Osteoblast (primary cell): ENCODE measurements around the gene ILF2. TPM values are rescaled to one million over a fixed set of nuclear protein-coding genes. Genes with fewer than 3 reads are reported as not detected.

Source experiments
- DNase-seq: peaks from one replicate; pipeline ENCODE4 v3.0.0; 2011; ENCODE audit warnings: low spot score, mixed read lengths; ENCODE audit not compliant: insufficient read length; ENCODE audit errors: missing footprints
- H2AFZ ChIP-seq: 2 replicates; pipeline ENCODE4 v1.6.0; 2011; ENCODE audit warnings: mild to moderate bottlenecking, low read length
- H3K27ac ChIP-seq: 2 replicates; pipeline ENCODE4 v1.5.1; 2011; ENCODE audit warnings: mild to moderate bottlenecking, low read depth, low read length, moderate library complexity
- H3K27me3 ChIP-seq: 2 replicates; pipeline ENCODE4 v1.6.0; 2012; ENCODE audit warnings: mild to moderate bottlenecking, control low read depth, inconsistent platforms, low read length, moderate library complexity; ENCODE audit not compliant: insufficient read depth
- H3K36me3 ChIP-seq: 2 replicates; pipeline ENCODE4 v1.5.1; 2011; ENCODE audit warnings: mild to moderate bottlenecking, low read length, control low read depth, moderate library complexity; ENCODE audit not compliant: insufficient read depth
- H3K4me1 ChIP-seq: 2 replicates; pipeline ENCODE4 v1.5.1; 2011; ENCODE audit warnings: mild to moderate bottlenecking, low read length, control low read depth, moderate library complexity; ENCODE audit not compliant: insufficient read depth
- H3K4me2 ChIP-seq: 2 replicates; pipeline ENCODE4 v1.6.0; 2011; ENCODE audit warnings: mild to moderate bottlenecking, low read length; ENCODE audit not compliant: insufficient read depth
- H3K4me3 ChIP-seq: fragments of 200-600 bp; sonication (generic); 3 replicates; pipeline ENCODE4 v1.5.1; 2012; ENCODE audit warnings: mild to moderate bottlenecking, low read length, inconsistent platforms; ENCODE audit not compliant: insufficient read depth
- H3K79me2 ChIP-seq: 2 replicates; pipeline ENCODE4 v1.6.0; 2012; ENCODE audit warnings: mild to moderate bottlenecking, low read length, control low read depth, inconsistent platforms; ENCODE audit not compliant: insufficient read depth
- H3K9me3 ChIP-seq: 2 replicates; pipeline ENCODE4 v1.5.1; 2011; ENCODE audit warnings: low read depth, low read length, control low read depth
- H4K20me1 ChIP-seq: 2 replicates; pipeline ENCODE4 v1.6.0; 2012; ENCODE audit warnings: mild to moderate bottlenecking, low read length, control low read depth; ENCODE audit not compliant: insufficient read depth
- CTCF ChIP-seq: IDR thresholded peaks from 2 replicates; pipeline ENCODE4 v1.5.1; 2011; ENCODE audit warnings: mild to moderate bottlenecking, low read depth, low read length, moderate library complexity; ENCODE audit errors: extremely low read depth
- total RNA-seq: library from RNA; depleted of rRNA; stranded (reverse); fragments of >200 nt; gene quantifications from 2 replicates; pipeline ENCODE4 v1.2.3, GENCODE V29; 2012

Gene ILF2
- total RNA-seq, 1 donor, result 130 TPM

- H4K20me1 ChIP-seq, result peaks cover 9% of the 10 kb centered on the region
- H3K9me3 ChIP-seq, result no peaks in the 10 kb centered on the region
- H3K27me3 ChIP-seq, result no peaks in the 10 kb centered on the region
- no peak overlapping the region for H3K4me3 ChIP-seq
- peaks cover 9% of the 10 kb centered on the region for H3K4me1 ChIP-seq
- H2AFZ ChIP-seq, result no peak overlapping the region
- H3K79me2 ChIP-seq, result no peaks in the 10 kb centered on the region
- no peak overlapping the region for H3K27ac ChIP-seq
- no peak overlapping the region for H3K4me2 ChIP-seq
- TF ChIP-seq CTCF, result no peak
- H3K36me3 ChIP-seq, result peaks cover 13% of the 10 kb centered on the region
- no peak for DNase-seq
These were observed 20.9 kb downstream of the ILF2 start for GRCh38 chr1:153649863-153650235.

- no peak for DNase-seq
- H3K4me3 ChIP-seq, result no peak overlapping the region
- H3K27ac ChIP-seq, result no peak overlapping the region
- no peak for TF ChIP-seq CTCF
- H3K27me3 ChIP-seq, result no peaks in the 10 kb centered on the region
- no peak overlapping the region for H3K4me2 ChIP-seq
- no peaks in the 10 kb centered on the region for H3K9me3 ChIP-seq
- peaks cover 11% of the 10 kb centered on the region for H4K20me1 ChIP-seq
- H3K79me2 ChIP-seq, result no peaks in the 10 kb centered on the region
- peaks cover 18% of the 10 kb centered on the region for H3K36me3 ChIP-seq
- H2AFZ ChIP-seq, result no peak overlapping the region
- H3K4me1 ChIP-seq, result peaks cover 9% of the 10 kb centered on the region
These were observed 21.5 kb downstream of the ILF2 start for GRCh38 chr1:153649137-153649862.

- Histone ChIP-seq H3K36me3 (peaks cover 29% of the 10 kb centered on the region), H3K4me3 (no peak overlapping the region), H2AFZ (no peak overlapping the region), H4K20me1 (peaks cover 16% of the 10 kb centered on the region), H3K27me3 (no peaks in the 10 kb centered on the region), H3K4me2 (no peak overlapping the region), H3K27ac (no peak overlapping the region), H3K4me1 (peaks cover 7% of the 10 kb centered on the region), H3K9me3 (no peaks in the 10 kb centered on the region), H3K79me2 (peaks cover 6% of the 10 kb centered on the region)
- TF ChIP-seq CTCF, result no peak
- peak; percentile 48 for DNase-seq
These were observed 22.7 kb downstream of the ILF2 start for GRCh38 chr1:153648000-153648643.

- Histone ChIP-seq H3K4me2 (no peak overlapping the region), H3K27me3 (no peaks in the 10 kb centered on the region), H3K79me2 (peaks cover 12% of the 10 kb centered on the region), H3K36me3 (peaks cover 37% of the 10 kb centered on the region), H3K4me3 (no peak overlapping the region), H3K9me3 (no peaks in the 10 kb centered on the region), H4K20me1 (peaks cover 16% of the 10 kb centered on the region), H3K27ac (no peak overlapping the region), H2AFZ (no peak overlapping the region), H3K4me1 (no peaks in the 10 kb centered on the region)
- no peak for TF ChIP-seq CTCF
- no peak for DNase-seq
These were observed 23.5 kb downstream of the ILF2 start for GRCh38 chr1:153647346-153647714.
